Fibroblast of skin of scalp (primary cell): ENCODE data around the gene LHFPL2.
A peak's percentile ranks its signal among the peaks of the same experiment; 100 is the strongest.
"Not testable (repeated sequence)": the region's sequence is repeated elsewhere in the genome, so short reads cannot be mapped to it uniquely, and the experiment has no call there.

Source experiments
- DNase-seq: peaks from one replicate; pipeline ENCODE4 v3.0.0-alpha.2; 2013

Gene LHFPL2

DNA sequence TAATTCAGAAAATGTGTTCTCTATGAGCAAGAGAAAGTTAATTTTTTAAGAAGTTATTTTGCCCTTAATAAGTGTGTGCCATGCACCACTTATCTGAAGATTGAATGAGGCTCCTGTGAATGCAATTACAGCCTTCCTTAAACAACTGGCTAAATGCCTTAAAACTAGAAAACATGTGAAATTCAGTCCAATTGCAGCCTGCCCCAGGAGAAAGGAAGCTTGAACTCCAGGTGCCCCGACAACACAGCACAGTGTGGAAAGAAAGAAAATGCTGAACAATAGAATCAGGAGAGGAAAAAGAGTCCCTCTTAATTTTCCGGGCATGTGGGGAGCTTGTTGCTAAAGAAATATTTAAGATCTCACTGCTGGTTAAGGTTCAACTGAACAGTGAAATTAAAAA lies 8.8 kb downstream of the LHFPL2 start:
- DNase-seq, result no peak

- DNase-seq, result no peak
Measured at GRCh38 chr5:78638973-78639669, 9.5 kb downstream of the LHFPL2 start.

DNA sequence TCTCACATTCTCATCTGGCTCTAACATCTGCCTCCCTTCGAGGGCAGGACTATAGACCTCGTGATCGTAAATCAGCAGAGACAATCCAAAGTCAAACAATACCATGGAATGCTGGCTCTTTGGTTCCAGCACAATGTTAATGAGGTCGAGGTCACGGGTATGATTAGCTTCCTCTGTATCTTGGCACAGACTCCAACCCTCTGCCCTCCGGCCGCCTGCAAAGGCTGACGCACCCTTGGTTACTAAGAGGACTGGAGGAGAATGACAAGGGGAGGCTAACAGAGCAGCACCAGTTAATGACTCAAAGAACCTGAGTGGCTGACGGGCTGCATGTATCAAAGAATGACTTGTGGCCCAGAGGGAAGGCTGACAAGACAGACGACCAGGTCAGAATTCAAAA lies 10.1 kb downstream of the LHFPL2 start:
- DNase-seq, result peak; percentile 67

GRCh38 chr5:78637468-78637867 lies 11.1 kb downstream of the LHFPL2 start:
- no peak for DNase-seq

- no peak for DNase-seq
Measured at GRCh38 chr5:78636682-78637081, 11.9 kb downstream of the LHFPL2 start.

GRCh38 chr5:78634634-78635033 lies 13.9 kb downstream of the LHFPL2 start:
- no peak for DNase-seq

DNA sequence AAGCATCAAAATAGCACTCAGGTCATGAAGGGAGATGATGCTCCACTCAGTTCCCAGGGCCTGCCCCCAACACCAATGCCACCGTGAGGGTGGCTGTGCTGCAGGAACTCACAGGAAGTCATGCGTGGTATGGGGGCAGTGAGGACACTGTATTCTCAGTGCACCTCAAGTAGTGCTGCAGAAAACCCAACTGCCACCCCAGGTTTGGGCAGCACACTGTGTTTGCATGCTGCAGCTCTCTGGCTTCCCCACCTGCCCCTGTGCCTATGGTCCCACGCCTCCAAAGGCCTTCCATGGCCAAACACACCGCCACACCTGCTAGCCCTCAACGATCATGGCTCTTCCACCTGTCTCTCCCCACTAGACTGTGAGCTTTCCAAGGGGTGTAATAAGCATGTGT lies 14.3 kb downstream of the LHFPL2 start:
- DNase-seq, result no peak

- DNase-seq, result no peak
Measured at GRCh38 chr5:78633700-78634099, 14.9 kb downstream of the LHFPL2 start.

DNA sequence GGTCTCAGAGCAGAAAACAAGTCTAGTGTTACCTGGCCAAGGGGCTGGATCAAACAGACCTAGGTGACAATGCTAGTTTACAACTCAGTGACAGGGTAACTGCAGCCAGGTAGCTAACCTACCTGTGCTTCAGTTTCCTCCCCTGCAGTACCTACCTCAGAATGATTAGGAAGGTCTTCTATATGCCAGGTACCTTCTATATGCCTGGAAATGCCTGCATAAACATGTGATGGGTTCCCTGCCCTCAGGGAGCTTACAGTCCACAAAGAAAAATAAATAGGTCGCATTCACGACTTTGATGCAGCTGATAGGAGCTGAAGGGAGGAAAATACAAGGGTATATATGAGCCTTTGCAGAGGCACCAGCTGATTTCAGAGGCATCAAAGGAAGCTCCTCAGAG lies 16.1 kb downstream of the LHFPL2 start:
- DNase-seq, result no peak

GRCh38 chr5:78631931-78632330 lies 16.6 kb downstream of the LHFPL2 start:
- no peak for DNase-seq

GRCh38 chr5:78630047-78630446 lies 18.5 kb downstream of the LHFPL2 start:
- no peak for DNase-seq

- DNase-seq, result no peak
Measured at GRCh38 chr5:78629624-78630023, 18.9 kb downstream of the LHFPL2 start.

DNA sequence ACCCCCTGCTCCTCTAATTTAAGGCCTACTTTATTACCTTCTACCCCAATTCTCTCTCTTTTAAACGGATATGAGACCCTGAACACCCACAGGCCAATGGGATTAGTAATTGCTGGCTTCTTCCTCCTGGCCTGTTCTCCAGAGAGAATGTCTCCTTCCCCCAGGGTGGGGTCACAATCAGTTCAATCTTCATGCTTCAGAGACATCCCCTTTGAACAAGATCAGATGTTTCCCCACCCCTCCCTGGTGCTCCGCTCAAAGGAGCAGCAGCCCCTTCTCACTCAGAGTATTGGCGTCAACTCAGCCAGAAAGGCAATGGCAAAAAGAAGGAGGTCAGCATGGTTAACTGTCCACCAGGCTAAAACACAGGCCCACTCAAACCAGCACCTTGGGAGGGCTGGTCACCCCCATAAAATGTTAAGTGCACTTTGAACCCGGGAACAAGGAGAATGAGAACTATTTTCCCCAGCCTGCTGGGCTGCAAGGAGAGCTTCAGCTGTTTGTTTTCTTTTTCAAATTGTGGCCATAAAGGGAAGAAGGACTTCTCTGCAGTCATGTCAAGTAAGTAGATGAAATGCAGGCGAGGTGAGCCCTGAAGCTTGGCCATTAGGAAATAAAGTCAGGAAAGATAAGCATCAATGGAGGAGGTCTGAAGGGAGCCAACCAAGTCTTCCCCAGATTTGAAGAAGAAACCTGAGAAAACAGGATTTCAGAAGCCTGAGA lies 20.1 kb downstream of the LHFPL2 start:
- peak; percentile 34 for DNase-seq

- peak; percentile 84 for DNase-seq
Measured at GRCh38 chr5:78627766-78628165, 20.8 kb downstream of the LHFPL2 start.

- DNase-seq, result peak; percentile 53
Measured at GRCh38 chr5:78627175-78627574, 21.4 kb downstream of the LHFPL2 start.

DNA sequence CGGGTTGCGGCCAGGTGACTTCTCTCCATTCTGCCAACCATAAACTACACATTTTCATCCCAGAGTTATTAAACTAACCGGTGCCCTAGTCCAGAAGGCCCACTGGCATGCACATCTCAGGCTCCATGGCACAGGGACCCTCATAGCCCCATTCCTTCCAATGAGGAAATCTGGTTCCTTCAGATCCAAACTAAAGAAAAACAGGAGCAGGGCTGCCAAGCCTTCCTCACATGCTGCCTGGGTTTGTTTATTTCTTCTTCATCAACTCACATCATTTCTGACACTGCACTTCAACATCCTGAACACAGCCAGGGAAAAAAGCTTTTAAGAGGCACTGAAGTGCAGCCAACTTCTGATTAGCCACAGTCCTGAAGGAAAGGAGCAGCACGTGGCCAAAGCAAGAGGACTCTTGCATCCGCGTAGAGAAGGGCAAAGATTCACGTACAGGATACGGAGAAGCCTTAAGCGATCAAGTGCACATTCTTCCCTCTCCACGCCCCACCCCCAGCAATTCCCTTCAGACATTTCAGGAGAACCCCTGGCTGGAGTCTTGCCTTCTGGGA lies 22.5 kb downstream of the LHFPL2 start:
- no peak for DNase-seq

- no peak for DNase-seq
Measured at GRCh38 chr5:78624992-78625391, 23.6 kb downstream of the LHFPL2 start.

DNA sequence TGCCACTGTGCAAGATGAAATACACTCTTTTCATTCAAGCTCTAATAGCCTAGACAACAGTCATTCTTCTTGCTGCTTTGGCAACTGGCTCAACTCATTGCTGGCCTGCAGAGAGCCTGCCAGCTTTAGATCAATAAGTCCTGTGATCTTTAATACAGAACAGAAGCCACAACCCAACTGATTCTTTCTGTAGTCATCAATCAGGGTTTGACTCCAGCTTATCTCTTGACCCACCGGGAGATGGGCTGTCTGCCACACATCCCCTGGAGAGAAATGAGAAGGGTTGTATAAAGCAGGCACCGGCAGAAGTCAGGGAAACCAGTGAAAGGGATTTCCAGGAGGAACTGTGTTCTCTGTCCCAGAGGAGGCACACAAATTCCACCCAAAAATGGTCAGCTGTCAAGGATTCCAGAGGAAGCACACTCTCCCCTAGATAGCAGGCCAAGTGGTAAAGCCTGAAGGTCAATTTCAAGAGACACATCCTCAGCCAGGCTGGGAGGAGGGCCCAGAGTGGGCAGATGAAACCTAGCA lies 24.5 kb downstream of the LHFPL2 start:
- DNase-seq, result no peak

GRCh38 chr5:78622302-78622971 lies 26.1 kb downstream of the LHFPL2 start:
- no peak for DNase-seq

DNA sequence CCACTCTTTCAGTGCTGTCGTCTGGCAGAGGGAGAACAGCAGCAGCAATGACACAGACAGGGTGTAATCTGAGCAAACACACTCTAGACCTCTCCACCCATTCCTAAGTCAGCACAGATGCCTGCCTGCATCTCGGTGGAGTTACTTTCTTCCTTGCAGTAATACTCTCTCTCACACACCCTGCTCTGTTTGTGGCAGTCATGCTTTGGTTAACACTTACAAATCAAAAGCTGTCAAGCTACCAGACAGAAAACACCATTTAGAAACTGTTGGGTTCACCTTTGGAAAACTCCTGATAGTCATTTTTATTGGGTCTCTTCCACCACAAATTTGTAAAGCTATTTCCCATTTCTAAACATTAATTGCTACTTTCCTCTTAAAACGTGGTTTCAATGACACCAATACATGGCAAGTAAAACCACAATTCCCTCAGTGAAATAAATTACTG lies 27.3 kb downstream of the LHFPL2 start:
- peak; percentile 54 for DNase-seq

GRCh38 chr5:78620119-78620518 lies 28.5 kb downstream of the LHFPL2 start:
- not testable (repeated sequence) for DNase-seq

DNA sequence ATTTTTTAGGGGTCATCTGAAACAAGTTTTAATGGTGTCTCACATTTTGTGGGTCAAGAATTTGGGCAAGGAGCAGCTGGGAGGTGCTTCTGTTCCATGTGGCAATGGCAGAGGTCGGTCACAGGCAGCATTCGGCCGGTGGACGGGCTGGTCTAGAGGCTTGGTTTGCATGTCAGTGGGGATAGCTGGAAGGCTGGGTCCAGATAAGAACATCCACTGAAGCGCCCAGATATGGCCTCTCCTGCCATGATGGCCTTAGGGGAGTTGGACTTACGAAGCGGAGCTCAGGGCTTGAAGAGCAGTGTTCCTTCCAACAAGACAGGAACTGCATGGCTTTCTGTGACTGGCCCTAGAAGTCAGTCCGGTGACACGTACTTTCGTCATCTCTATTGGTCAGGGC lies 30.3 kb downstream of the LHFPL2 start:
- no peak for DNase-seq

DNA sequence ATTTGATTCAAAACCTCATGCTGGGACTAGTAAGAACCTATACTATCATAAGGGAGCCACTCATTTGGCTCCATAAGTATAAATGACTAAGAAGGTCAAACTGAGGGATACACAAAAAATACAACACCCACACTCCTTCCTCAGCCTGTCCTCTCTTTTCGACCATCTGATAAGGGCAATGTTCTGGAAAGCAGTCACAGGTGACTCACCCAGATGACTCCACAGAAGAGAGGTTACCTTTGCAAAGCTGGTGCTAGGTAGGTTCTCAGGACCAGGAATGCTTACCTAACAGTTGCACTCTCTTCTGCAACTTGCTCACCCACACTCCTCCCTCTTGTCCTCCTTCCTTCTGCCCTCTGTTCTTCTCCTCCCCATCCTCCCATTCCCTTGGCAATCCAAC lies 32.9 kb downstream of the LHFPL2 start:
- no peak for DNase-seq
